CD8-positive, alpha-beta memory T cell (primary cell): ENCODE measurements around the gene GRIA3. TPM values are rescaled to one million over a fixed set of nuclear protein-coding genes. Genes with fewer than 3 reads are reported as not detected.

Experiments
- CTCF ChIA-PET: fragments of 350-600 bp; sonication (Branson Sonifier 250); formaldehyde crosslinking; loops from one replicate; lab custom pipeline; 2021; ENCODE audit warnings: antibody characterized with exemption; lab: Charles Lee
- POLR2A ChIA-PET: fragments of 350-600 bp; sonication (Branson Sonifier 250); formaldehyde crosslinking; loops from one replicate; lab custom pipeline; 2021; ENCODE audit warnings: antibody characterized with exemption; lab: Charles Lee
- DNase-seq, 5 donors: peaks; one replicate each; pipeline versions ENCODE4 v3.0.0 to v3.0.0-alpha.2; 2020 to 2022; ENCODE audit warnings: mixed read lengths in 1 of 5
- H3K27ac ChIP-seq: one replicate; pipeline ENCODE4 v1.7.0; 2013; ENCODE audit warnings: low read depth, mild to moderate bottlenecking, low read length, moderate library complexity
- H3K27me3 ChIP-seq: 2 replicates; pipeline ENCODE4 v1.7.0; 2013; ENCODE audit warnings: low read length, mild to moderate bottlenecking; ENCODE audit not compliant: insufficient read depth, poor library complexity, severe bottlenecking
- H3K36me3 ChIP-seq: 2 replicates; pipeline ENCODE4 v1.7.0; 2013; ENCODE audit warnings: mild to moderate bottlenecking, low read length, moderate library complexity; ENCODE audit not compliant: insufficient read depth
- H3K4me1 ChIP-seq: 2 replicates; pipeline ENCODE4 v1.7.0; 2013; ENCODE audit warnings: mild to moderate bottlenecking, low read length, moderate library complexity; ENCODE audit not compliant: insufficient read depth
- H3K4me3 ChIP-seq: 2 replicates; pipeline ENCODE4 v1.7.0; 2013; ENCODE audit warnings: mild to moderate bottlenecking, low read length
- H3K9me3 ChIP-seq: 2 replicates; pipeline ENCODE4 v1.7.0; 2013; ENCODE audit warnings: mild to moderate bottlenecking, low read length
- H3K27ac Mint-ChIP-seq, 8 donors: one replicate each; pipeline ENCODE4 v1.8.0; 2020 to 2021; ENCODE audit warnings: mixed read lengths in 8 of 8, mild to moderate bottlenecking in 6 of 8, inconsistent platforms in 3 of 8, moderate library complexity in 3 of 8
- H3K27me3 Mint-ChIP-seq, 2 donors: one replicate each; pipeline ENCODE4 v1.8.0; 2020 to 2021; ENCODE audit warnings: mixed read lengths in 2 of 2, mild to moderate bottlenecking in 1 of 2, moderate library complexity in 1 of 2
- H3K36me3 Mint-ChIP-seq, 3 donors: one replicate each; pipeline ENCODE4 v1.8.0; 2020 to 2021; ENCODE audit warnings: mixed read lengths in 3 of 3, inconsistent platforms in 1 of 3, mild to moderate bottlenecking in 1 of 3
- H3K4me1 Mint-ChIP-seq, 3 donors: one replicate each; pipeline ENCODE4 v1.8.0; 2020 to 2021; ENCODE audit warnings: mixed read lengths in 3 of 3, inconsistent platforms in 1 of 3, mild to moderate bottlenecking in 1 of 3
- H3K4me3 Mint-ChIP-seq, 7 donors: one replicate each; pipeline ENCODE4 v1.8.0; 2020 to 2021; ENCODE audit warnings: mixed read lengths in 7 of 7, mild to moderate bottlenecking in 6 of 7, moderate library complexity in 4 of 7, inconsistent platforms in 2 of 7
- H3K9me3 Mint-ChIP-seq, 5 donors: one replicate each; pipeline ENCODE4 v1.8.0; 2020 to 2022; ENCODE audit warnings: mixed read lengths in 5 of 5, mild to moderate bottlenecking in 3 of 5, moderate library complexity in 2 of 5, inconsistent platforms in 1 of 5
- polyA plus RNA-seq: library from polyadenylated mRNA; unstranded; fragments of 300-500 nt; fragmentation: Illumina TruSeq; gene quantifications from one replicate; pipeline ENCODE4 v1.2.3, GENCODE V29; 2021
- total RNA-seq, 2 experiments: library from RNA; stranded (reverse); gene quantifications; one replicate each; pipeline ENCODE4 v1.2.3, GENCODE V29; 2021

GRIA3 gene
- total and polyA plus RNA-seq, 3 experiments from 2014 or later = 0.16 TPM; not detected in 2

DNA sequence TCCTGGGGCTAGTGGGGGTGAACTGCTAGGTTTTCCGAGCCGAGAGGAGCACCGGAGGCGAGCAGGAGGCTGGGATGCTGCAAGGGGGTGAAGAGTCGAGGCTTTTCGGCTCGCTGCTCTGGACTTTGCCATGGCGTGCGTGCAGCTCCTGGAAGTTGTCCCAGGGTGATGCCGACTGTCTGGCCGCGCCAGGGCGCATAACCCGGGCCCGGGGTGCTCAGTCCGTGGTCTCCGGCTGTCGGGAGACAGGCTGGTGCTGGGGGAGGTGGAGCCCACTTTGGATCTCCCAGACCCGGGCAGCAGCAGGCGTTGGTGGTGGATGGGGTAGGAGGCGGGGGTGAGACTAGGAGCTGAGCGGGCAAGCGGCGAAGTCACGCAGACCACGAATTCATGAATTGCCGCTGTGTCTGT, 793 bp downstream of the GRIA3 start:
- no peak overlapping the region for H3K4me3 ChIP-seq

GRCh38 chrX:123185721-123186120, 1.6 kb downstream of the GRIA3 start:
- H3K9me3 ChIP-seq = no peaks in the 10 kb centered on the region
- H3K27me3 Mint-ChIP-seq = peaks cover 21 to 27% of the 10 kb centered on the region in 2 donors
- no peaks in the 10 kb centered on the region for H3K27me3 ChIP-seq
- H3K4me1 Mint-ChIP-seq = peaks cover 0 to 3% (median 0%) of the 10 kb centered on the region in 3 donors
- no peaks in the 10 kb centered on the region for H3K36me3 ChIP-seq
- H3K4me3 ChIP-seq = no peak overlapping the region
- no peak overlapping the region for H3K27ac Mint-ChIP-seq
- POLR2A ChIA-PET = no interaction called here
- H3K9me3 Mint-ChIP-seq = peaks cover 0 to 14% (median 0%) of the 10 kb centered on the region in 5 donors
- DNase-seq = no peak
- peak overlapping the region in 1 of 7 donors; percentile 29 for H3K4me3 Mint-ChIP-seq
- CTCF ChIA-PET = no interaction called here
- H3K36me3 Mint-ChIP-seq = no peaks in the 10 kb centered on the region
- no peak overlapping the region for H3K27ac ChIP-seq
- H3K4me1 ChIP-seq = no peaks in the 10 kb centered on the region

More for the DNA sequence above, 793 bp downstream of the GRIA3 start:
- Mint-ChIP-seq H3K27ac (no peak overlapping the region), H3K27me3 (peaks cover 21 to 25% of the 10 kb centered on the region in 2 donors), H3K9me3 (peaks cover 0 to 16% (median 0%) of the 10 kb centered on the region in 5 donors), H3K4me1 (peaks cover 0 to 3% (median 0%) of the 10 kb centered on the region in 3 donors), H3K36me3 (no peaks in the 10 kb centered on the region), H3K4me3 (peak overlapping the region in 1 of 7 donors; percentile 27)
- Histone ChIP-seq H3K36me3 (no peaks in the 10 kb centered on the region), H3K9me3 (no peaks in the 10 kb centered on the region), H3K27ac (no peak overlapping the region), H3K4me1 (no peaks in the 10 kb centered on the region), H3K27me3 (no peaks in the 10 kb centered on the region)
- POLR2A ChIA-PET = no interaction called here
- DNase-seq = no peak
- CTCF ChIA-PET = no interaction called here

GRCh38 chrX:123186801-123187200, 2.7 kb downstream of the GRIA3 start:
- Mint-ChIP-seq H3K27ac (no peak overlapping the region), H3K4me3 (no peak overlapping the region), H3K9me3 (peaks cover 0 to 12% (median 0%) of the 10 kb centered on the region in 5 donors), H3K36me3 (no peaks in the 10 kb centered on the region), H3K27me3 (peaks cover 21 to 27% of the 10 kb centered on the region in 2 donors), H3K4me1 (peaks cover 0 to 3% (median 0%) of the 10 kb centered on the region in 3 donors)
- Histone ChIP-seq H3K27ac (no peak overlapping the region), H3K27me3 (no peaks in the 10 kb centered on the region), H3K4me1 (no peaks in the 10 kb centered on the region), H3K4me3 (no peak overlapping the region), H3K36me3 (no peaks in the 10 kb centered on the region), H3K9me3 (no peaks in the 10 kb centered on the region)
- DNase-seq = no peak
- ChIA-PET POLR2A (no interaction called here), CTCF (no interaction called here)

GRCh38 chrX:123188081-123188480, 4.0 kb downstream of the GRIA3 start:
- CTCF ChIA-PET = no interaction called here
- DNase-seq = no peak
- Histone ChIP-seq H3K9me3 (no peaks in the 10 kb centered on the region), H3K4me1 (no peaks in the 10 kb centered on the region), H3K27me3 (no peaks in the 10 kb centered on the region), H3K27ac (no peak overlapping the region), H3K36me3 (no peaks in the 10 kb centered on the region), H3K4me3 (no peak overlapping the region)
- Mint-ChIP-seq H3K4me3 (no peak overlapping the region), H3K36me3 (no peaks in the 10 kb centered on the region), H3K27ac (no peak overlapping the region), H3K4me1 (peaks cover 0 to 3% (median 0%) of the 10 kb centered on the region in 3 donors), H3K9me3 (peaks cover 0 to 5% (median 0%) of the 10 kb centered on the region in 5 donors), H3K27me3 (peaks cover 19 to 22% of the 10 kb centered on the region in 2 donors)
- POLR2A ChIA-PET = no interaction called here

DNA sequence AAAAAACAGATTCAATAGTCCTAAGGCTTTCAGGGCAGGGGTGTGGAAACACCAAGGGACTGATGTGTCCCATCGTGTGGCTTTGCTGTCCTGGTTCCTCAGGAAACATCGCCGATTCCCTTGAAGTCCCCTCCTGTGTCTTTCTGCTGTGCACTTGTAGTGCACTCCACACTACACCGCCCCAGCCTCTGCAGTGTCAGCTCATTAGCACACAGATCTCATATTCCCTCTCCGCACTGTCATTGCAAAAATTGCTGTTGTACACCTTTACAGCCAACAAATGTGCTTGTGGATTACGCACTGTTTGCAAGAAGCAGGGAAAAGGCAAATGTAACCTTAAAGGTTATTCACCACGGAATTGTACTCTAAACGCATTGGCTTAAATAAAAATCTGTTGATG, 5.3 kb downstream of the GRIA3 start:
- DNase-seq = no peak
- Mint-ChIP-seq H3K4me1 (no peaks in the 10 kb centered on the region), H3K27ac (no peak overlapping the region), H3K27me3 (peaks cover 11 to 19% of the 10 kb centered on the region in 2 donors), H3K4me3 (no peak overlapping the region), H3K9me3 (peaks cover 0 to 3% (median 0%) of the 10 kb centered on the region in 5 donors), H3K36me3 (no peaks in the 10 kb centered on the region)
- ChIA-PET POLR2A (no interaction called here), CTCF (no interaction called here)
- no peak overlapping the region for H3K4me3 ChIP-seq
- no peaks in the 10 kb centered on the region for H3K27me3 ChIP-seq
- no peaks in the 10 kb centered on the region for H3K36me3 ChIP-seq
- no peaks in the 10 kb centered on the region for H3K4me1 ChIP-seq
- no peaks in the 10 kb centered on the region for H3K9me3 ChIP-seq
- no peak overlapping the region for H3K27ac ChIP-seq

GRCh38 chrX:123190096-123190495, 6.0 kb downstream of the GRIA3 start:
- Mint-ChIP-seq H3K27me3 (peaks cover 11 to 18% of the 10 kb centered on the region in 2 donors), H3K9me3 (peaks cover 0 to 3% (median 0%) of the 10 kb centered on the region in 5 donors), H3K4me1 (no peaks in the 10 kb centered on the region), H3K4me3 (no peak overlapping the region), H3K36me3 (no peaks in the 10 kb centered on the region), H3K27ac (no peak overlapping the region)
- Histone ChIP-seq H3K9me3 (no peaks in the 10 kb centered on the region), H3K4me1 (no peaks in the 10 kb centered on the region), H3K27ac (no peak overlapping the region), H3K4me3 (no peak overlapping the region), H3K36me3 (no peaks in the 10 kb centered on the region), H3K27me3 (no peaks in the 10 kb centered on the region)
- ChIA-PET CTCF (no interaction called here), POLR2A (no interaction called here)
- DNase-seq = no peak

DNA sequence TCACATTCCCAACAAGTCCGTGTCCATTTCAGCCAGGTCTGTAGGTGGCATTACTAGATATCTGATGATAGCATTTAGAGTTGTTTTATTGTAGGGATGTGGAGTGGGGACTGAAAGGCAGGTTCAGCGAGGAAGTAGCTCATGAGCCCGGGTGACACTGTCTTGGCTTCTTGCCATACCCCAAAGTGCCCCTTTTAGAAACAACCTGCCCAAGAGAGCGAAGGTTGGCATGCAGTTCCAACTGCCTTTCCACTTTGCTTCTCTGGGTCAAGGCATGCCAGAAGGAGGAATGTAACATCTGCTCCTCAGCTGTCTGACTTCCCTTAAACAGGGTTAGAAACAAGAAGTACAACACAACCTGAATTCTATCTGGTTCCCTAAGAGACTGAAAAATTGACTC, 9.0 kb downstream of the GRIA3 start:
- H3K27ac Mint-ChIP-seq = no peak overlapping the region

GRCh38 chrX:123199338-123199737, 15.3 kb downstream of the GRIA3 start:
- no peaks in the 10 kb centered on the region for H3K27me3 Mint-ChIP-seq
- Histone ChIP-seq H3K36me3 (no peaks in the 10 kb centered on the region), H3K9me3 (no peaks in the 10 kb centered on the region), H3K4me3 (no peak overlapping the region), H3K27me3 (no peaks in the 10 kb centered on the region), H3K27ac (no peak overlapping the region), H3K4me1 (no peaks in the 10 kb centered on the region)
- no peak overlapping the region for H3K27ac Mint-ChIP-seq
- ChIA-PET POLR2A (no interaction called here), CTCF (no interaction called here)
- peaks cover 0 to 1% (median 0%) of the 10 kb centered on the region in 3 donors for H3K36me3 Mint-ChIP-seq
- DNase-seq = no peak
- no peaks in the 10 kb centered on the region for H3K4me1 Mint-ChIP-seq
- H3K9me3 Mint-ChIP-seq = no peaks in the 10 kb centered on the region
- H3K4me3 Mint-ChIP-seq = no peak overlapping the region

More for the DNA sequence above, 9.0 kb downstream of the GRIA3 start:
- Histone ChIP-seq H3K4me3 (no peak overlapping the region), H3K27me3 (no peaks in the 10 kb centered on the region), H3K27ac (no peak overlapping the region), H3K4me1 (no peaks in the 10 kb centered on the region), H3K9me3 (no peaks in the 10 kb centered on the region), H3K36me3 (no peaks in the 10 kb centered on the region)
- no peak for DNase-seq
- Mint-ChIP-seq H3K27me3 (peaks cover 0 to 4% of the 10 kb centered on the region in 2 donors), H3K9me3 (no peaks in the 10 kb centered on the region), H3K4me3 (no peak overlapping the region), H3K36me3 (peaks cover 0 to 1% (median 0%) of the 10 kb centered on the region in 3 donors), H3K4me1 (no peaks in the 10 kb centered on the region)
- ChIA-PET CTCF (no interaction called here), POLR2A (no interaction called here)
